Thoracic aorta (tissue), 2 donors: ENCODE results near the gene STH. TPM values are rescaled to one million over a fixed set of nuclear protein-coding genes. Genes with fewer than 3 reads are reported as not detected.
"Not testable (repeated sequence)": the region's sequence is repeated elsewhere in the genome, so short reads cannot be mapped to it uniquely, and the experiment has no call there.

Experiments
- ATAC-seq: fragments of 150-250 bp; one replicate; pipeline ENCODE4 v1.8.0; 2017; ENCODE audit warnings: low read depth; ENCODE audit not compliant: insufficient number of reproducible peaks, low FRiP score
- DNase-seq: peaks from one replicate; pipeline ENCODE4 v3.0.0-alpha.2; 2020; ENCODE audit warnings: low spot score
- H3K27ac ChIP-seq, 2 donors: fragments of 200-600 bp; sonication (generic); 1 replicate in 1 of 2; 2 replicates in 1 of 2; pipeline ENCODE4 v1.5.1; 2016; ENCODE audit warnings: mild to moderate bottlenecking in 2 of 2, moderate library complexity in 2 of 2
- H3K27me3 ChIP-seq: fragments of 200-600 bp; sonication (generic); replicated peaks from 2 replicates; pipeline ENCODE4 v1.6.0; 2016; ENCODE audit warnings: mild to moderate bottlenecking; ENCODE audit not compliant: insufficient read depth
- H3K36me3 ChIP-seq: fragments of 200-600 bp; sonication (generic); one replicate; pipeline ENCODE4 v1.5.1; 2016
- H3K4me1 ChIP-seq, 2 donors: fragments of 200-600 bp; sonication (generic); 1 replicate in 1 of 2; 2 replicates in 1 of 2; pipeline versions ENCODE4 v1.5.1 to v1.6.0; 2016; ENCODE audit warnings: low read depth in 2 of 2, mild to moderate bottlenecking in 1 of 2; ENCODE audit not compliant: control insufficient read depth in 1 of 2
- H3K4me3 ChIP-seq: fragments of 200-600 bp; sonication (generic); 2 replicates; pipeline ENCODE4 v1.5.1; 2016; ENCODE audit warnings: mild to moderate bottlenecking
- H3K9me3 ChIP-seq: fragments of 200-600 bp; sonication (generic); 2 replicates; pipeline ENCODE4 v1.5.1; 2016
- CTCF ChIP-seq: fragments of 200-600 bp; sonication (generic); IDR thresholded peaks from one replicate; pipeline ENCODE4 v1.5.1; 2019; ENCODE audit warnings: antibody characterized with exemption
- total RNA-seq, 2 donors: library from RNA; depleted of rRNA; stranded (reverse); fragments of >200 nt; gene quantifications; one replicate each; pipeline versions ENCODE4 v1.1.0 to v1.2.3, GENCODE V29; 2016

Gene STH
- total RNA-seq, 2 donors from 2014 or later = not detected

GRCh38 chr17:46013127-46013501 lies 14.1 kb downstream of the STH start:
- Histone ChIP-seq H3K36me3 (no peaks in the 10 kb centered on the region), H3K27me3 (no peaks in the 10 kb centered on the region), H3K9me3 (no peaks in the 10 kb centered on the region), H3K4me3 (no peak overlapping the region), H3K27ac (no peak overlapping the region), H3K4me1 (no peaks in the 10 kb centered on the region)
- DNase-seq (no peak), ATAC-seq (no peak)
- TF ChIP-seq CTCF = no peak

GRCh38 chr17:46013502-46014165 lies 14.6 kb downstream of the STH start:
- Histone ChIP-seq H3K4me3 (no peak overlapping the region), H3K36me3 (no peaks in the 10 kb centered on the region), H3K4me1 (no peaks in the 10 kb centered on the region), H3K9me3 (no peaks in the 10 kb centered on the region), H3K27ac (no peak overlapping the region), H3K27me3 (no peaks in the 10 kb centered on the region)
- ATAC-seq = no peak
- TF ChIP-seq CTCF = no peak
- DNase-seq = no peak

GRCh38 chr17:46019408-46019925 lies 20.4 kb downstream of the STH start:
- not testable (repeated sequence) for H3K4me3 ChIP-seq, H3K27me3 ChIP-seq, H3K27ac ChIP-seq, DNase-seq, H3K4me1 ChIP-seq, H3K9me3 ChIP-seq, ATAC-seq, H3K36me3 ChIP-seq

- H3K4me1 ChIP-seq = no peaks in the 10 kb centered on the region
- no peak for DNase-seq
- H3K27me3 ChIP-seq = no peaks in the 10 kb centered on the region
- no peak overlapping the region for H3K4me3 ChIP-seq
- TF ChIP-seq CTCF = no peak
- H3K27ac ChIP-seq = no peak overlapping the region
- no peaks in the 10 kb centered on the region for H3K9me3 ChIP-seq
- H3K36me3 ChIP-seq = no peaks in the 10 kb centered on the region
- no peak for ATAC-seq
Observed at GRCh38 chr17:46020023-46020761, 21.1 kb downstream of the STH start.

- DNase-seq = no peak
- Histone ChIP-seq H3K27ac (no peak overlapping the region), H3K36me3 (peaks cover 2% of the 10 kb centered on the region), H3K27me3 (no peaks in the 10 kb centered on the region), H3K4me3 (no peak overlapping the region), H3K4me1 (no peaks in the 10 kb centered on the region), H3K9me3 (no peaks in the 10 kb centered on the region)
- no peak for ATAC-seq
- no peak for TF ChIP-seq CTCF
Observed at GRCh38 chr17:46020998-46021397, 21.9 kb downstream of the STH start.

GRCh38 chr17:46023366-46023765 lies 24.3 kb downstream of the STH start:
- H3K4me1 ChIP-seq, H3K9me3 ChIP-seq, ATAC-seq, H3K4me3 ChIP-seq, H3K27me3 ChIP-seq, DNase-seq, H3K36me3 ChIP-seq, H3K27ac ChIP-seq: not testable (repeated sequence)
